ENCODE measurements around the gene ARID1A. TPM values are rescaled to one million over a fixed set of nuclear protein-coding genes. Genes with fewer than 3 reads are reported as not detected.

ARID1A gene
- total and polyA plus RNA-seq, 2 of the 4 experiments (the other 2 are of a cell fraction): 14.0 to 40.7 TPM

- H2AFZ ChIP-seq (replicated peaks; ENCODE audit: low read length, poor library complexity): peak overlapping the region; percentile 46
- peaks cover 21% of the 10 kb centered on the region; the same call in 1 of the 2 replicates for H4K20me1 ChIP-seq (ENCODE audit: insufficient read depth, low read length)
These were observed 128.9 kb downstream of the ARID1A start for GRCh38 chr1:26824731-26825130.

More at GRCh38 chr1:26824731-26825130, 128.9 kb downstream of the ARID1A start:
- in situ Hi-C loops (cut with MboI; ENCODE audit: low sequenced_read_pairs) (no loop called here), dilution Hi-C loops (cut with HindIII; ENCODE audit: low sequenced_read_pairs, unreplicated experiment) (no loop called here), intact Hi-C loops (cut with micrococcal nuclease) (no loop called here)
- Histone ChIP-seq H4K5ac (ENCODE audit: low read depth, low read length) (no peak overlapping the region), H2AK9ac (replicated peaks; ENCODE audit: low read depth, low read length, poor library complexity) (no peak overlapping the region), H3K9me3 (ENCODE audit: control insufficient read depth, insufficient read depth, low read length) (no peaks in the 10 kb centered on the region), H3K9ac (ENCODE audit: low read depth, low read length) (no peak overlapping the region), H3K36me3 (ENCODE audit: control insufficient read depth, insufficient read depth, low read length) (0 out of 2 replicates have a peak, but pooled peaks cover 4% of the 10 kb centered on the region), H3K4me2 (ENCODE audit: low read depth, low read length) (no peak overlapping the region), H2BK15ac (ENCODE audit: low read depth, low read length) (no peak overlapping the region; the same call in 2 of the 3 replicates), H3K18ac (ENCODE audit: low read depth, low read length) (no peak overlapping the region), H3K27ac (ENCODE audit: insufficient read depth, low read length) (no peak overlapping the region), H2BK120ac (ENCODE audit: low read depth, low read length) (peak overlapping the region; percentile 68), H3K27me3 (ENCODE audit: control insufficient read depth, insufficient read depth, low read length) (no peaks in the 10 kb centered on the region), H3K9me1 (ENCODE audit: insufficient read depth, low read length) (peaks cover 3% of the 10 kb centered on the region), H3K79me1 (ENCODE audit: low read depth in 1 of 2, low read length in 2 of 2) (peaks cover 13 to 29% of the 10 kb centered on the region in 2 experiments; a peak in 3 of 4 replicates), H3K14ac (replicated peaks; ENCODE audit: low read depth, low read length) (0 out of 2 replicates have a peak overlapping the region, but pooled peaks have one; percentile 31), H4K8ac (ENCODE audit: low read depth in 2 of 2, low read length in 2 of 2) (peak overlapping the region in 1 of 2 experiments; percentile 47; a peak in 2 of 4 replicates), H3K23ac (ENCODE audit: low read depth, low read length) (peak overlapping the region; percentile 5; the same call in 1 of the 2 replicates), H3K4me3 (ENCODE audit: insufficient read depth, low read depth, low read length) (no peak overlapping the region), H4K91ac (ENCODE audit: insufficient read depth, low read depth, low read length) (no peak overlapping the region), H2BK20ac (ENCODE audit: low read depth, low read length) (peak overlapping the region; percentile 27; the same call in 1 of the 2 replicates), H2BK5ac (ENCODE audit: low read depth, low read length, poor library complexity, severe bottlenecking) (peak overlapping the region; percentile 60), H3K4ac (ENCODE audit: low read depth, low read length) (peak overlapping the region; percentile 10; the same call in 1 of the 2 replicates), H3K4me1 (ENCODE audit: control insufficient read depth, insufficient read depth, low read length) (peaks cover 19% of the 10 kb centered on the region), H2AK5ac (ENCODE audit: low read depth, low read length) (no peak overlapping the region), H3K56ac (ENCODE audit: extremely low read depth, insufficient read depth, low read length) (no peak overlapping the region)
- TF ChIP-seq USF2 (IDR thresholded peaks at IDR 0.05; ENCODE audit: low read depth, low read length) (no peak), CTCF (conservative IDR thresholded peaks at IDR 0.05; ENCODE audit: low read depth, low read length) (no peak), MAZ (IDR thresholded peaks at IDR 0.05; ENCODE audit: borderline replicate concordance, low read depth, low read length) (no peak)
- BruUV-seq (replicated peaks): no TSS peak
- ATAC-seq (ENCODE audit: low read depth) (no peak), DNase-seq (no peak)
- CTCF ChIA-PET: interaction anchor here (0.7 kb wide), 1 partner anchor 272 kb away, joined by 3 read pairs; no protein-coding TSS in a partner anchor
- WGBS, 2 experiments (ENCODE audit: extremely low coverage in 2 of 2, insufficient read length in 1 of 2): 66% methylated on average over 2 of the region's 3 CpGs; no CpG with 5 or more reads in 1 of the 2 experiments
- POLR2A ChIA-PET (ENCODE audit: unreplicated experiment): no interaction called here
